ENCODE data around the gene CFL2. TPM values are rescaled to one million over a fixed set of nuclear protein-coding genes. Genes with fewer than 3 reads are reported as not detected.
A peak's percentile ranks its signal among the peaks of the same experiment; 100 is the strongest.

The CFL2 gene
- total RNA-seq, 1 experiment from 2014 or later, result 13.9 TPM

DNA sequence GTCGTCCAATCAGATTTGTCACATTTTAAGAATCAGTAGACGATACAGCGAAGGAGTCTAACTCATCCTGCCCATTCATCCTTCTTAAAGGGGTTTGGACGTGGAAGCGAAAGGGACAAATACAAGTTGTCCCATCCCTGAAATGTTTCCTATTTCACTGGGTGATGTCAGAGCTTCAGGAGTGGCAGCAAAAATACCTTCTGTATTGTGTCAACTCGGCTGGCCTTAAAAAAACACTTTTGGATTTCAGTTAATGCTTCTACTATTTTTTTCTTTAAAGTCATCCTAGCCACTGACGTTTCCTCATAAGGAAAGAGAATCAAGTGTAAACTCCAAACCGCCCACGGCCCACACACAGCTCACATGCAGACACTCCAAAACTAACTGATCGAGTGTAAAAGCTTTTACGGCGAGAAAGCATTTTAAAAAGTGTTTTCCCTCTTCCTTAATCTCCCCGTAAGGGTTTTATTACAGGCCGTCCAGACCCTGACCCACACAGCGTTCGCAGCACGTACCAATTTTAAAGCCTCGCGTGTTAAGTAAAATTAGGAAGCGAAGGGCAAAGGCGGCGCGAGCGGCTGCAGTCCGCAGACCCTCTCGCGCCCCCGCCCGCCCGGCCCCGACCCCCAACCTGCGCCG is 593 bp downstream of the CFL2 start:
- H2BK20ac ChIP-seq (ENCODE audit: low read depth, low read length, poor library complexity, severe bottlenecking), result no peak overlapping the region
- no peak overlapping the region for H4K91ac ChIP-seq (ENCODE audit: insufficient read length, low read depth, low read length)
- H3K4me1 ChIP-seq (ENCODE audit: insufficient read depth, low read length), result no peaks in the 10 kb centered on the region
- peaks cover 8% of the 10 kb centered on the region for H3K23me2 ChIP-seq (ENCODE audit: insufficient read length, low read depth, low read length, poor library complexity, severe bottlenecking)
- H3K18ac ChIP-seq (ENCODE audit: insufficient read length, low read depth, low read length), result peak overlapping the region; percentile 81
- Mint-ChIP-seq H3K27me3 (ENCODE audit: low read depth) (peaks cover 13% of the 10 kb centered on the region), H3K4me3 (peak overlapping the region; percentile 87 to 91), H3K27ac (peak overlapping the region; percentile 89 to 93 (median 90); a peak in 5 of 7 replicates), H3K9me3 (no peaks in the 10 kb centered on the region), H3K36me3 (ENCODE audit: insufficient read depth in 1 of 3, low read depth in 3 of 3) (peaks cover 0 to 18% (median 10%) of the 10 kb centered on the region in 3 experiments; a peak in 5 of 7 replicates), H3K4me1 (peaks cover 10 to 11% of the 10 kb centered on the region in 2 experiments)
- H3K56ac ChIP-seq (ENCODE audit: insufficient read length, low read depth, low read length), result no peak overlapping the region
- no peaks in the 10 kb centered on the region for H3K9me3 ChIP-seq (ENCODE audit: control insufficient read depth, low read depth, low read length)
- H2BK5ac ChIP-seq (ENCODE audit: insufficient read length, low read length), result no peak overlapping the region
- no peaks in the 10 kb centered on the region for H4K20me1 ChIP-seq (ENCODE audit: control insufficient read depth, insufficient read depth, insufficient read length)
- peak overlapping the region; percentile 90 for H3K9ac ChIP-seq (ENCODE audit: extremely low read depth, insufficient read length, low read length)
- H3K14ac ChIP-seq (ENCODE audit: insufficient read depth, low read length), result peak overlapping the region; percentile 94; the same call in 1 of the 2 replicates
- H2AK5ac ChIP-seq (ENCODE audit: insufficient read length, low read length), result no peak overlapping the region
- H3K79me2 ChIP-seq (ENCODE audit: insufficient read depth, low read length), result no peaks in the 10 kb centered on the region
- H2BK120ac ChIP-seq (ENCODE audit: low read depth, low read length, poor library complexity, severe bottlenecking), result no peak overlapping the region
- H4K5ac ChIP-seq (ENCODE audit: insufficient read length, low read depth, low read length), result no peak overlapping the region
- no peak overlapping the region for H3K23ac ChIP-seq (ENCODE audit: insufficient read length, low read depth, low read length)
- no peaks in the 10 kb centered on the region for H3K79me1 ChIP-seq (ENCODE audit: insufficient read depth, low read depth, low read length, poor library complexity, severe bottlenecking)
- H3T11ph ChIP-seq (ENCODE audit: low read length), result no peak overlapping the region
- no CpG with 5 or more reads among the region's 33 CpGs for WGBS (ENCODE audit: extremely low coverage, insufficient read length, low lambda C conversion rate)
- no peak overlapping the region for H4K8ac ChIP-seq (replicated peaks; ENCODE audit: insufficient read length, low read depth, low read length)
- H3K4me2 ChIP-seq (ENCODE audit: insufficient read depth, insufficient read length, low read length), result peak overlapping the region; percentile 96
- H3K27me3 ChIP-seq (ENCODE audit: insufficient read depth, low read length), result no peaks in the 10 kb centered on the region
- no peak overlapping the region for H2BK15ac ChIP-seq (ENCODE audit: low read depth, low read length)
- H2AFZ ChIP-seq (ENCODE audit: low read length), result peak overlapping the region; percentile 24
- no peak overlapping the region for H2BK12ac ChIP-seq (ENCODE audit: insufficient read length, low read depth, low read length)
- TF ChIP-seq, protein P1, sequence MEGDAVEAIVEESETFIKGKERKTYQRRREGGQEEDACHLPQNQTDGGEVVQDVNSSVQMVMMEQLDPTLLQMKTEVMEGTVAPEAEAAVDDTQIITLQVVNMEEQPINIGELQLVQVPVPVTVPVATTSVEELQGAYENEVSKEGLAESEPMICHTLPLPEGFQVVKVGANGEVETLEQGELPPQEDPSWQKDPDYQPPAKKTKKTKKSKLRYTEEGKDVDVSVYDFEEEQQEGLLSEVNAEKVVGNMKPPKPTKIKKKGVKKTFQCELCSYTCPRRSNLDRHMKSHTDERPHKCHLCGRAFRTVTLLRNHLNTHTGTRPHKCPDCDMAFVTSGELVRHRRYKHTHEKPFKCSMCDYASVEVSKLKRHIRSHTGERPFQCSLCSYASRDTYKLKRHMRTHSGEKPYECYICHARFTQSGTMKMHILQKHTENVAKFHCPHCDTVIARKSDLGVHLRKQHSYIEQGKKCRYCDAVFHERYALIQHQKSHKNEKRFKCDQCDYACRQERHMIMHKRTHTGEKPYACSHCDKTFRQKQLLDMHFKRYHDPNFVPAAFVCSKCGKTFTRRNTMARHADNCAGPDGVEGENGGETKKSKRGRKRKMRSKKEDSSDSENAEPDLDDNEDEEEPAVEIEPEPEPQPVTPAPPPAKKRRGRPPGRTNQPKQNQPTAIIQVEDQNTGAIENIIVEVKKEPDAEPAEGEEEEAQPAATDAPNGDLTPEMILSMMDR (conservative IDR thresholded peaks at IDR 0.05), result no peak
- H3K4ac ChIP-seq (ENCODE audit: low read depth, low read length), result no peak overlapping the region
- peak overlapping the region; percentile 43 for H3K27ac ChIP-seq (ENCODE audit: insufficient read length, low read depth, low read length)
- no peak for DNase-seq

All from H9 (cell line).